ENCODE data around the gene B4GALT5.

- TF ChIP-seq POLR2AphosphoS5 (IDR thresholded peaks at IDR 0.05; ENCODE audit: low read depth, low read length) (no peak), POLR2A (IDR thresholded peaks at IDR 0.05; ENCODE audit: low read depth, low read length) (no peak)
Measured at GRCh38 chr20:49649672-49650071, 64.0 kb downstream of the B4GALT5 start.
